Daoy (cell line): ENCODE measurements around the gene FAM168A. TPM values are rescaled to one million over a fixed set of nuclear protein-coding genes. Genes with fewer than 3 reads are reported as not detected.

ENCODE experiments used
- DNase-seq: peaks from one replicate; pipeline ENCODE4 v3.0.0-alpha.2; 2015; ENCODE audit warnings: low read depth
- total RNA-seq: library from RNA; depleted of rRNA; stranded (reverse); fragments of >200 nt; shearing (Covaris generic); gene quantifications from 2 replicates; pipeline ENCODE4 v1.2.3, GENCODE V29; 2014

The FAM168A gene
- total RNA-seq, 1 experiment from 2014 or later, result 8.9 TPM

- no peak for DNase-seq
Observed at GRCh38 chr11:73556966-73557365, 40.9 kb downstream of the FAM168A start.

- DNase-seq, result no peak
Observed at GRCh38 chr11:73555615-73556014, 42.3 kb downstream of the FAM168A start.

GRCh38 chr11:73554671-73555320, 43.1 kb downstream of the FAM168A start:
- DNase-seq, result no peak

GRCh38 chr11:73553266-73553665, 44.6 kb downstream of the FAM168A start:
- no peak for DNase-seq

- no peak for DNase-seq
Observed at GRCh38 chr11:73551677-73552076, 46.2 kb downstream of the FAM168A start.

- DNase-seq, result no peak
Observed at GRCh38 chr11:73549376-73549775, 48.5 kb downstream of the FAM168A start.

- DNase-seq, result no peak
Observed at GRCh38 chr11:73547706-73548595, 50.0 kb downstream of the FAM168A start.

- no peak for DNase-seq
Observed at GRCh38 chr11:73542175-73542574, 55.7 kb downstream of the FAM168A start.

GRCh38 chr11:73539506-73540084, 58.3 kb downstream of the FAM168A start:
- DNase-seq, result no peak

- DNase-seq, result no peak
Observed at GRCh38 chr11:73538381-73538872, 59.5 kb downstream of the FAM168A start.

- DNase-seq, result no peak
Observed at GRCh38 chr11:73537969-73538368, 59.9 kb downstream of the FAM168A start.

- no peak for DNase-seq
Observed at GRCh38 chr11:73536961-73537360, 61.0 kb downstream of the FAM168A start.

- DNase-seq, result no peak
Observed at GRCh38 chr11:73532310-73532709, 65.6 kb downstream of the FAM168A start.

- no peak for DNase-seq
Observed at GRCh38 chr11:73531386-73531785, 66.5 kb downstream of the FAM168A start.

GRCh38 chr11:73530109-73530508, 67.8 kb downstream of the FAM168A start:
- no peak for DNase-seq

GRCh38 chr11:73529204-73529530, 68.7 kb downstream of the FAM168A start:
- DNase-seq, result no peak

GRCh38 chr11:73528483-73529203, 69.3 kb downstream of the FAM168A start:
- DNase-seq, result no peak

- no peak for DNase-seq
Observed at GRCh38 chr11:73528013-73528412, 69.9 kb downstream of the FAM168A start.

GRCh38 chr11:73525611-73526010, 72.3 kb downstream of the FAM168A start:
- DNase-seq, result no peak

- DNase-seq, result no peak
Observed at GRCh38 chr11:73524774-73525173, 73.1 kb downstream of the FAM168A start.

- peak; percentile 42 for DNase-seq
Observed at GRCh38 chr11:73521621-73522020, 76.3 kb downstream of the FAM168A start.
